Neural progenitor cell (in vitro differentiated cells): ENCODE results near the gene RYR1.

Experiments used
- EZH2 ChIP-seq: fragments of 200-600 bp; sonication (generic); IDR thresholded peaks from 2 replicates; pipeline ENCODE4 v1.6.1; 2017; ENCODE audit warnings: antibody characterized with exemption, mild to moderate bottlenecking, moderate library complexity
- TF ChIP-seq, protein P1 (sequence below): fragments of 200-600 bp; sonication (generic); IDR thresholded peaks from 2 replicates; pipeline ENCODE4 v1.5.1; 2017; ENCODE audit warnings: antibody characterized with exemption, mild to moderate bottlenecking

- TF ChIP-seq, protein P1, sequence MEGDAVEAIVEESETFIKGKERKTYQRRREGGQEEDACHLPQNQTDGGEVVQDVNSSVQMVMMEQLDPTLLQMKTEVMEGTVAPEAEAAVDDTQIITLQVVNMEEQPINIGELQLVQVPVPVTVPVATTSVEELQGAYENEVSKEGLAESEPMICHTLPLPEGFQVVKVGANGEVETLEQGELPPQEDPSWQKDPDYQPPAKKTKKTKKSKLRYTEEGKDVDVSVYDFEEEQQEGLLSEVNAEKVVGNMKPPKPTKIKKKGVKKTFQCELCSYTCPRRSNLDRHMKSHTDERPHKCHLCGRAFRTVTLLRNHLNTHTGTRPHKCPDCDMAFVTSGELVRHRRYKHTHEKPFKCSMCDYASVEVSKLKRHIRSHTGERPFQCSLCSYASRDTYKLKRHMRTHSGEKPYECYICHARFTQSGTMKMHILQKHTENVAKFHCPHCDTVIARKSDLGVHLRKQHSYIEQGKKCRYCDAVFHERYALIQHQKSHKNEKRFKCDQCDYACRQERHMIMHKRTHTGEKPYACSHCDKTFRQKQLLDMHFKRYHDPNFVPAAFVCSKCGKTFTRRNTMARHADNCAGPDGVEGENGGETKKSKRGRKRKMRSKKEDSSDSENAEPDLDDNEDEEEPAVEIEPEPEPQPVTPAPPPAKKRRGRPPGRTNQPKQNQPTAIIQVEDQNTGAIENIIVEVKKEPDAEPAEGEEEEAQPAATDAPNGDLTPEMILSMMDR, result no peak
- no peak for TF ChIP-seq EZH2
These were observed 132.2 kb downstream of the RYR1 start for GRCh38 chr19:38565691-38566105.
